ENCODE measurements around the gene VASN. TPM values are rescaled to one million over a fixed set of nuclear protein-coding genes. Genes with fewer than 3 reads are reported as not detected.

Gene VASN
- total and polyA plus RNA-seq, 2 donors from 2014 or later = 75.7 to 82.7 TPM

DNA sequence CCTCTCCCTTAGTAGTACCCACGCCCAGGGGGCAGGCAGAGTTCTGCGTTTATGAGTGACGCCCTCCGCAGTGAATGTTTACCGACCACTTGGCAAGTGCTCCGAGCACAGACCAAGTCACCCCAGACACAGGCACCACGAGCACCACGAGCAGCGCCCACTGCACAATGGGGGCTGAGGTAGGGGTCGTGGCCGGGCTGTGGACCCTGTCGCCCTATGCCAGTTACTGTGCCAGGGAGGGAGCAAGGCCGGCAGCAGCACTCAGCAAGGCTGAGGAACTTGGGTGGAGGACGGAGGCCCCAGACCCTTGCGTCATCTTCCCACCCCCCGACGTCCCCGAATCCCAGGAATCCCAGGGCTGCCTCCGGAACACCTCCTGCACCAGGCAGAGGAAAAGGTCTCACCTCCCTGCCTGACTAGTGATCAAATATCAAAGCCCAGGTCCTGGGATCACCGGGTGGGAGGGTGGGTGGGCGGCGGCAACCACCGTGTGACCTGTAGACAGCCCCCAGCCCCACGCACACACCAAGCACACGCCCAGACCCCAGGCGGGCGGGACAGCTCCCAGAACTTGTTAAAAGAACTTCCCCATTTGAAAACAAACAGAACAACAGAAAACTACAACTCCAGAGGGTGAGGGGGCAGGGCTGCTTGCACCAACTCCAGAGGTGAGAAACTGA lies 5.4 kb downstream of the VASN start:
- Histone ChIP-seq H3K9ac (ENCODE audit: low read length in 3 of 3) (peak overlapping the region in 1 of 3 donors; percentile 44), H3K4me1 (ENCODE audit: control insufficient read depth in 2 of 3, insufficient read depth in 2 of 3, low read depth in 1 of 3, low read length in 3 of 3) (peaks cover 2 to 70% (median 48%) of the 10 kb centered on the region in 3 donors), H3K27ac (ENCODE audit: low read depth in 2 of 2, low read length in 2 of 2) (peak overlapping the region; percentile 44 to 93), H3K9me3 (ENCODE audit: control insufficient read depth in 2 of 3, insufficient read depth in 1 of 3, low read length in 3 of 3) (no peaks in the 10 kb centered on the region), H3K36me3 (ENCODE audit: control insufficient read depth in 2 of 3, insufficient read depth in 3 of 3, low read length in 3 of 3) (no peaks in the 10 kb centered on the region), H3K27me3 (ENCODE audit: control insufficient read depth, insufficient read depth, low read length) (no peaks in the 10 kb centered on the region), H3K4me3 (ENCODE audit: low read length in 3 of 3) (no peak overlapping the region)
- intact Hi-C loops (cut with DNase I) = no loop called here
- TF ChIP-seq, protein P1, sequence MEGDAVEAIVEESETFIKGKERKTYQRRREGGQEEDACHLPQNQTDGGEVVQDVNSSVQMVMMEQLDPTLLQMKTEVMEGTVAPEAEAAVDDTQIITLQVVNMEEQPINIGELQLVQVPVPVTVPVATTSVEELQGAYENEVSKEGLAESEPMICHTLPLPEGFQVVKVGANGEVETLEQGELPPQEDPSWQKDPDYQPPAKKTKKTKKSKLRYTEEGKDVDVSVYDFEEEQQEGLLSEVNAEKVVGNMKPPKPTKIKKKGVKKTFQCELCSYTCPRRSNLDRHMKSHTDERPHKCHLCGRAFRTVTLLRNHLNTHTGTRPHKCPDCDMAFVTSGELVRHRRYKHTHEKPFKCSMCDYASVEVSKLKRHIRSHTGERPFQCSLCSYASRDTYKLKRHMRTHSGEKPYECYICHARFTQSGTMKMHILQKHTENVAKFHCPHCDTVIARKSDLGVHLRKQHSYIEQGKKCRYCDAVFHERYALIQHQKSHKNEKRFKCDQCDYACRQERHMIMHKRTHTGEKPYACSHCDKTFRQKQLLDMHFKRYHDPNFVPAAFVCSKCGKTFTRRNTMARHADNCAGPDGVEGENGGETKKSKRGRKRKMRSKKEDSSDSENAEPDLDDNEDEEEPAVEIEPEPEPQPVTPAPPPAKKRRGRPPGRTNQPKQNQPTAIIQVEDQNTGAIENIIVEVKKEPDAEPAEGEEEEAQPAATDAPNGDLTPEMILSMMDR (IDR thresholded peaks at IDR 0.05; ENCODE audit: borderline replicate concordance, extremely low read depth, insufficient read depth) = no peak
- no peak for FAIRE-seq
- peak in 4 of 5 donors; percentile 58 to 73 (median 70) for DNase-seq

DNA sequence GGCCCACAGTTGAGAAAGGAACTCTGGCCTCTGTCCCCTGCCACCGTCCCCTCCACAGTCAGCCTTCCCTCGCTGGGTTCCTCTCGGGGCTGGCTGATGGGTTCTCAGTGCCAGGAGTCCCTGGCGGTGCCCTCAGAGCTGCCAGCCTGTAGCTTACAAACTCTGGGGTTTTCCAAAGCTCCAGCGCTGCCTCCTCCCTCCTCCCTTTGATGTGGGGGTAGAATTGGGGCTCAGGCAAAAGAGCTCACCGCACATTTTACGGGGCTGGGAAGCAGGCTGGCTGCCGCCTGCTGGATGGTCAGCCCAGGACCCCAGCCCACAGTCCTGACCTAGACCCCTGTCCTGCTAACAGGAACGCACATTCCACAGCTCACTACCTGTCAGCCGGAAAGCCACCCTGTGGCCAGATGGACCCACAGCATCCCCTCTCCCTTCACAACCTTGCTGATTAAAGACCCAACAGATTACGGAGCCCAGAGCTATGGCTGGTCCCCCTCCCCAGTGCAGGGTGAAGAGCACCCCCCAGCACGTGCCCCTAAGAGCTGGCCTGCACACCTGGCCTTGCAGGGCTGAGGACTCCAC lies 6.0 kb downstream of the VASN start:
- Histone ChIP-seq H3K4me1 (ENCODE audit: control insufficient read depth in 2 of 3, insufficient read depth in 2 of 3, low read depth in 1 of 3, low read length in 3 of 3) (peaks cover 2 to 72% (median 48%) of the 10 kb centered on the region in 3 donors), H3K36me3 (ENCODE audit: control insufficient read depth in 2 of 3, insufficient read depth in 3 of 3, low read length in 3 of 3) (no peaks in the 10 kb centered on the region), H3K9ac (ENCODE audit: low read length in 3 of 3) (peak overlapping the region in 1 of 3 donors; percentile 34), H3K9me3 (ENCODE audit: control insufficient read depth in 2 of 3, insufficient read depth in 1 of 3, low read length in 3 of 3) (no peaks in the 10 kb centered on the region), H3K27ac (ENCODE audit: low read depth in 2 of 2, low read length in 2 of 2) (peak overlapping the region; percentile 57 to 62), H3K4me3 (ENCODE audit: low read length in 3 of 3) (no peak overlapping the region), H3K27me3 (ENCODE audit: control insufficient read depth, insufficient read depth, low read length) (no peaks in the 10 kb centered on the region)
- FAIRE-seq (no peak), DNase-seq (peak in 2 of 5 donors; percentile 37 to 65)
- intact Hi-C loops (cut with DNase I) = no loop called here
- TF ChIP-seq, protein P1 (IDR thresholded peaks at IDR 0.05; ENCODE audit: borderline replicate concordance, extremely low read depth, insufficient read depth) = no peak

DNA sequence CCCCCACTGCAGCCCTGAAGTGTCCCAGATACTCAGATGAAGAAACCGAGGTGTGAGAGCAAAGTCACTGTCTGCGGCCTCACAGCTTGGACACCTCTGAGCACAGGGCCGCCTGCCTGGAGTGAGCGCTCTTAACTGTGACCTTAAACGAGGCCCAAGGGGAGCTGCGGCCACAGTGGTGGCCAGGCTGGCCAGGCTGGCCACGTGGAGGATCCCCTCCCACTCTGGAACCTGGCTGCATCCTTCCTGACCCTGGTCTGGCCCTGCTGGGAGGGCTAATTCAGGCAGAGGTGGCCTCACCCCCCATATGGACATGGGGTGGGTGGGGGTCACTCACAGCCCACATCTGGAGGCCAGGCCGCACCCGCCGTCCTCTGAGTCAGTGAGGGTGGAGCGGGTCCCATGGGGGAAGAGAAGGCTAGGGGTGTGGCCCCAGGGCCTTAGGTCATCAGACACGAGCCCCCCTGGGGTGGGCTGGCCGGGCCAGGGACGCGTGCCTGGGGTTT lies 6.6 kb downstream of the VASN start:
- no peaks in the 10 kb centered on the region for H3K9me3 ChIP-seq (ENCODE audit: control insufficient read depth in 2 of 3, insufficient read depth in 1 of 3, low read length in 3 of 3)
- peak overlapping the region in 1 of 3 donors; percentile 34 for H3K9ac ChIP-seq (ENCODE audit: low read length in 3 of 3)
- peaks cover 0 to 2% (median 0%) of the 10 kb centered on the region in 3 donors for H3K36me3 ChIP-seq (ENCODE audit: control insufficient read depth in 2 of 3, insufficient read depth in 3 of 3, low read length in 3 of 3)
- peaks cover 2 to 74% (median 48%) of the 10 kb centered on the region in 3 donors for H3K4me1 ChIP-seq (ENCODE audit: control insufficient read depth in 2 of 3, insufficient read depth in 2 of 3, low read depth in 1 of 3, low read length in 3 of 3)
- intact Hi-C loops (cut with DNase I) = no loop called here
- FAIRE-seq (no peak), DNase-seq (peak in 1 of 5 donors; percentile 68)
- no peak overlapping the region for H3K4me3 ChIP-seq (ENCODE audit: low read length in 3 of 3)
- no peaks in the 10 kb centered on the region for H3K27me3 ChIP-seq (ENCODE audit: control insufficient read depth, insufficient read depth, low read length)
- H3K27ac ChIP-seq (ENCODE audit: low read depth in 2 of 2, low read length in 2 of 2) = peak overlapping the region; percentile 57 to 62
- TF ChIP-seq, protein P1 (IDR thresholded peaks at IDR 0.05; ENCODE audit: borderline replicate concordance, extremely low read depth, insufficient read depth) = no peak
